Fibroblast of lung (primary cell): ENCODE measurements around the gene CD46. TPM values are rescaled to one million over a fixed set of nuclear protein-coding genes. Genes with fewer than 3 reads are reported as not detected.

Experiments
- DNase-seq, 2 donors: peaks; one replicate each; pipeline versions ENCODE4 v3.0.0 to v3.0.0-alpha.2; 2010; ENCODE audit warnings: low read depth in 2 of 2
- H2AFZ ChIP-seq: 2 replicates; pipeline ENCODE4 v1.5.1; 2012; ENCODE audit warnings: low read length, control low read depth, inconsistent platforms
- H3K27ac ChIP-seq: 2 replicates; pipeline ENCODE4 v1.5.1; 2011; ENCODE audit warnings: low read length, control low read depth; ENCODE audit not compliant: insufficient read depth
- H3K27me3 ChIP-seq: 2 replicates; pipeline ENCODE4 v1.5.1; 2011; ENCODE audit warnings: mild to moderate bottlenecking, low read length; ENCODE audit not compliant: control insufficient read depth, insufficient read depth
- H3K36me3 ChIP-seq: 2 replicates; pipeline ENCODE4 v1.5.1; 2011; ENCODE audit warnings: low read length; ENCODE audit not compliant: control insufficient read depth, insufficient read depth
- H3K4me1 ChIP-seq: 2 replicates; pipeline ENCODE4 v1.5.1; 2011; ENCODE audit warnings: low read length; ENCODE audit not compliant: control insufficient read depth, insufficient read depth; ENCODE audit errors: extremely low read depth
- H3K4me2 ChIP-seq: 2 replicates; pipeline ENCODE4 v1.5.1; 2011; ENCODE audit warnings: low read length, control low read depth; ENCODE audit not compliant: insufficient read depth; ENCODE audit errors: extremely low read depth
- H3K4me3 ChIP-seq, 4 experiments: fragments of 200-600 bp in 1 of 4; sonication (generic) in 1 of 4; replicated peaks in 1 of 4; 2 replicates each; pipeline ENCODE4 v1.5.1; 2011 to 2016; ENCODE audit warnings: low read length in 4 of 4, low read depth in 3 of 4, mild to moderate bottlenecking in 3 of 4, control low read depth in 2 of 4, inconsistent platforms in 1 of 4, mixed read lengths in 1 of 4; ENCODE audit not compliant: insufficient read depth in 1 of 4; ENCODE audit errors: control extremely low read depth in 1 of 4
- H3K79me2 ChIP-seq: 2 replicates; pipeline ENCODE4 v1.5.1; 2012; ENCODE audit warnings: mild to moderate bottlenecking, low read length, inconsistent platforms; ENCODE audit not compliant: control insufficient read depth, insufficient read depth
- H3K9ac ChIP-seq: 2 replicates; pipeline ENCODE4 v1.5.1; 2011; ENCODE audit warnings: mild to moderate bottlenecking, low read length, control low read depth; ENCODE audit not compliant: insufficient read depth
- H3K9me3 ChIP-seq: 2 replicates; pipeline ENCODE4 v1.5.1; 2012; ENCODE audit warnings: low read depth, low read length; ENCODE audit not compliant: control insufficient read depth, insufficient read depth
- H4K20me1 ChIP-seq: 2 replicates; pipeline ENCODE4 v1.5.1; 2011; ENCODE audit warnings: low read length; ENCODE audit not compliant: control insufficient read depth, insufficient read depth; ENCODE audit errors: extremely low read depth
- CTCF ChIP-seq, 2 donors: IDR thresholded peaks in 1 of 2; conservative IDR thresholded peaks in 1 of 2; 1 replicate in 1 of 2; 2 replicates in 1 of 2; pipeline ENCODE4 v1.5.1; 2011 to 2012; ENCODE audit warnings: low read length in 2 of 2, control low read depth in 1 of 2, inconsistent platforms in 1 of 2, low read depth in 1 of 2, mild to moderate bottlenecking in 1 of 2
- EZH2 ChIP-seq: IDR thresholded peaks from 2 replicates; pipeline ENCODE4 v1.5.1; 2012; ENCODE audit warnings: low read length, control low read depth, mild to moderate bottlenecking; ENCODE audit errors: missing control alignments
- polyA plus RNA-seq, 2 donors: library from polyadenylated mRNA; depleted of rRNA in 1 of 2; stranded (reverse) in 1 of 2; unstranded in 1 of 2; fragments of >200 nt; gene quantifications; 2 replicates each; pipeline ENCODE4 v1.2.1, GENCODE V29; 2011 to 2012; ENCODE audit warnings: missing spikeins in 1 of 2
- total RNA-seq: library from RNA; depleted of rRNA; stranded (reverse); fragments of >200 nt; gene quantifications from 2 replicates; pipeline ENCODE4 v1.2.1, GENCODE V29; 2014

Gene CD46
- total and polyA plus RNA-seq, 2 donors (not counting 1 experiment from before 2014, with no cell fraction given), result 198 to 294 TPM

DNA sequence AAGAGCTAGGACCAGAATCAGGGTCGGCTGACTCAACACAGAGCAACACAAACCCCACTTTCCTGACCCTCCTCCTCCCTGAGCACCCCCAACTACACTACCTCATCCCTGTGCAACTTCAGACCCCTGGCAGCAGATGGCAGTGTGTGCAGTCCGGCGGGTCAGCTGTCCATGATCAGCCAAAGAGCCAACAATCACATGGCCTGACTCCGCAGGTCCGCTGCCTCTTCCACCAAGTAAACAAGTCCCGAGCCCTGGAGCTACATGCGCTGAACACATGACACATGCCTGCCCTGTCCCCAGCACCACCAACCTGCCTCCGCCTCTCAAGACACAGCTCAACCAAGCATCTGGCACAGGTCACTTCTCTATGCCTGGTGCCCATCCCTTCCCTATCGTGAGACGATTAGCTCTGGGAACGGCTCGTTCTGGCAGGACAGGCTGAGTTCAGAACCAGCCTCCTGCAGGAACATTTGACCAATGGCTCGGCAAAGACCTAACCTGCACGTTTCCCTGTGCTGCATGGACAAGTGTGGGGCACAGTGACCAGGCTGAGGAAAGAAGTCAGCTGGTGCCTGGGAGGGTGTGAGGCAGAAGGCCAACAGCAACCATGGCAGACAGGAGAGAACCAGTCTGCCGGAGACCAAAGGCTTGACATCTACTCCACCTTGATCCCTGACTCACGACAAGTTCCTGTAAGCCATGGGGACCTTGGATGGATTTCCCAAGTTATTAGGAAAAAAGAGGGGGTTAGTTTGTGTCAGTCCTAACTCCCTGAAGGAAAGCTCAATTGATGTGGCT is 60.3 kb downstream of the CD46 start:
- TF ChIP-seq EZH2, result no peak
- peak; percentile 45 to 57 for TF ChIP-seq CTCF (conservative IDR thresholded peaks at IDR 0.05 in 1 of 2, IDR thresholded peaks at IDR 0.05 in 1 of 2; ENCODE audit: low read depth in 1 of 2, low read length in 2 of 2)
- H3K4me1 ChIP-seq, result peaks cover 33% of the 10 kb centered on the region
- H4K20me1 ChIP-seq, result no peaks in the 10 kb centered on the region
- peak overlapping the region; percentile 4 for H3K4me2 ChIP-seq
- peak overlapping the region in 1 of 4 experiments; percentile 6 for H3K4me3 ChIP-seq
- H3K36me3 ChIP-seq, result peaks cover 28% of the 10 kb centered on the region
- no peaks in the 10 kb centered on the region for H3K9me3 ChIP-seq
- peaks cover 5% of the 10 kb centered on the region for H3K79me2 ChIP-seq
- no peak overlapping the region for H3K9ac ChIP-seq
- H3K27me3 ChIP-seq, result no peaks in the 10 kb centered on the region
- peak in 1 of 2 donors; percentile 31 for DNase-seq
- H2AFZ ChIP-seq, result no peak overlapping the region
- no peak overlapping the region for H3K27ac ChIP-seq

DNA sequence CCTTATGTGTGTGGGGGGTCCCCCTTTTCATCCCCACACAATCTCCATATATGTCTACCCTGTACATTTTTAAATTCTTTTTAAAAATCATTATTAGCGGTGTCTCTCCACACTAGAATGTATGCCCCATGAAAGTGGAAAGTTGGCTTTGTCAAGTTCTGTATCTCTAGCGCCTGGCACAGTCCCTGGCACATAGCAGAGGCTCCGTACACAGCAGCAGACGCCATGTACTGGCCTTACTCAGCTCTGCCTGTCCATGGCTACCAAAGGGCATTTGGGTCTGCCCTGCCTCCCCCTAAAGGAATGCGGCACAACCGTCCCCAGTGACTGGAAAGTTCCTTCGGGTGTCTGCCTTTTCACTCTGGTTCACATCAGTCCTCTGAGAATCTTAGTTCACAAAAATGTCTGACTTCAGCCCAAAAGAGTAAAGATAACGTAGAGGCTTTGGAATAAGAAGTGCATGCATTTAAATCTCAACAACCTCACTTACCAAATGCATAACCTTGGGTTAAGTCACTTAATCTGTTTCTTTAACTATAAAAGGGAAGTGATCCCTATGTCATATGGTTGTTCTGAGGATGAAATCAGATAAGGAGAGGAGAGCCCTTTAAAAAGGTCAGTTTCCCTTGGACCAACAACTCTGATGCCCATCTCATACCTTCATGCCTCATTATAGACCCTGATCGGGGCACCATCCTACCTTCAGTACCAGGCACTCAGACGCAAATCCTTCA is 61.1 kb downstream of the CD46 start:
- peaks cover 31% of the 10 kb centered on the region for H3K4me1 ChIP-seq
- H3K27ac ChIP-seq, result no peak overlapping the region
- H3K9ac ChIP-seq, result no peak overlapping the region
- no peak for TF ChIP-seq EZH2
- H3K27me3 ChIP-seq, result no peaks in the 10 kb centered on the region
- H3K79me2 ChIP-seq, result peaks cover 9% of the 10 kb centered on the region
- DNase-seq, result no peak
- H3K4me2 ChIP-seq, result no peak overlapping the region
- peaks cover 25% of the 10 kb centered on the region for H3K36me3 ChIP-seq
- H2AFZ ChIP-seq, result no peak overlapping the region
- H3K9me3 ChIP-seq, result no peaks in the 10 kb centered on the region
- no peaks in the 10 kb centered on the region for H4K20me1 ChIP-seq
- no peak overlapping the region for H3K4me3 ChIP-seq

GRCh38 chr1:207813512-207813881 is 61.6 kb downstream of the CD46 start:
- no peak overlapping the region for H2AFZ ChIP-seq
- no peaks in the 10 kb centered on the region for H4K20me1 ChIP-seq
- no peak overlapping the region for H3K27ac ChIP-seq

More at GRCh38 chr1:207813512-207813881, 61.6 kb downstream of the CD46 start:
- Histone ChIP-seq H3K27me3 (no peaks in the 10 kb centered on the region), H3K9me3 (no peaks in the 10 kb centered on the region), H3K79me2 (peaks cover 9% of the 10 kb centered on the region), H3K36me3 (peaks cover 23% of the 10 kb centered on the region), H3K4me1 (peaks cover 31% of the 10 kb centered on the region), H3K9ac (no peak overlapping the region), H3K4me3 (no peak overlapping the region), H3K4me2 (no peak overlapping the region)
- TF ChIP-seq EZH2 (no peak), CTCF (conservative IDR thresholded peaks at IDR 0.05 in 1 of 2, IDR thresholded peaks at IDR 0.05 in 1 of 2; ENCODE audit: low read depth in 1 of 2, low read length in 2 of 2) (no peak)
- DNase-seq, result no peak
